C4-2B (cell line): ENCODE results near the gene MVB12B.

Source experiments
- H3K27ac ChIP-seq: fragments of 450-650 bp; 2 replicates; pipeline ENCODE4 v1.5.1; 2017
- CTCF ChIP-seq: fragments of 450-650 bp; conservative IDR thresholded peaks from 2 replicates; pipeline ENCODE4 v1.5.1; 2017; ENCODE audit warnings: mild to moderate bottlenecking
- ZFX ChIP-seq: fragments of 450-650 bp; IDR thresholded peaks from 2 replicates; pipeline ENCODE4 v1.6.1; 2017

The MVB12B gene

GRCh38 chr9:126304207-126304970 lies 22.2 kb upstream of the MVB12B start:
- no peak overlapping the region for H3K27ac ChIP-seq
- TF ChIP-seq ZFX (no peak), CTCF (no peak)

GRCh38 chr9:126304971-126305320 lies 21.7 kb upstream of the MVB12B start:
- H3K27ac ChIP-seq: no peak overlapping the region
- TF ChIP-seq ZFX: no peak
- TF ChIP-seq CTCF: no peak

GRCh38 chr9:126306071-126306647 lies 20.5 kb upstream of the MVB12B start:
- TF ChIP-seq CTCF (no peak), ZFX (no peak)
- no peak overlapping the region for H3K27ac ChIP-seq

DNA sequence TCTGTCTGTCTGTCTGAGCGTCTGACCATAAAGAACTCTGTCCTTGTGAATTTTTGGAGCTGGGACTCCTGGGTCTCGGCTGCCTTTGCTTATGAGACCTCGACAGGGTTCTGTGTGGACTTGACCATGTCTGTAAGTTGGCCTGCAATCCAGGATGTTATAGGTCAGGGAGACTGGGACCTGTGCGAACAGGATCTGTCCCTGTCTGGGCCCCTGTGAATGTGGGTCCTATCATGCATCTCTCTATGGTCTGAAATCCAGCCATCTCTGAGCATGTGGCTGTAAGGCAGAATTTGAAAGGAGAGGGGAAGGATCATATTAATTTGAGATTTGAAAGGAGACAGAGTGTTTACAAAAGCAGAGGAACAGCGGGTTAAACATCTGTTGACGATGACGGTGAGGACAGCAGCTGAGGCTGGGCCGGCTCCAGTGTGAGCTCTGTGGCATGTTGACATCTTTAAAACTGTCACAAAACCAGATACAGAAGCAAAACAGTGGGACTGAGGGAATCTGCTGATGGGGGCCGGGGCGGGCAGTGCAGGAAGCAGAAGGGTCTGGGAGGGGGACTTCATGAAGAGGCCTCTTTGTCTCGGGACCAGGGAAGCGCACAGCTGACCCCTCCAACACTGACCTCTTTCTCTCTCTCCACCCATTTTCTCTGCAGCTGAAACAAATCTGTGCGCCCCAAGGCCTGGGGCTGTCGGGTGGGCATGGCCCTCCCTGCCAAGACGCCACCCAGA lies 19.1 kb upstream of the MVB12B start:
- no peak overlapping the region for H3K27ac ChIP-seq
- TF ChIP-seq ZFX: no peak
- TF ChIP-seq CTCF: no peak

DNA sequence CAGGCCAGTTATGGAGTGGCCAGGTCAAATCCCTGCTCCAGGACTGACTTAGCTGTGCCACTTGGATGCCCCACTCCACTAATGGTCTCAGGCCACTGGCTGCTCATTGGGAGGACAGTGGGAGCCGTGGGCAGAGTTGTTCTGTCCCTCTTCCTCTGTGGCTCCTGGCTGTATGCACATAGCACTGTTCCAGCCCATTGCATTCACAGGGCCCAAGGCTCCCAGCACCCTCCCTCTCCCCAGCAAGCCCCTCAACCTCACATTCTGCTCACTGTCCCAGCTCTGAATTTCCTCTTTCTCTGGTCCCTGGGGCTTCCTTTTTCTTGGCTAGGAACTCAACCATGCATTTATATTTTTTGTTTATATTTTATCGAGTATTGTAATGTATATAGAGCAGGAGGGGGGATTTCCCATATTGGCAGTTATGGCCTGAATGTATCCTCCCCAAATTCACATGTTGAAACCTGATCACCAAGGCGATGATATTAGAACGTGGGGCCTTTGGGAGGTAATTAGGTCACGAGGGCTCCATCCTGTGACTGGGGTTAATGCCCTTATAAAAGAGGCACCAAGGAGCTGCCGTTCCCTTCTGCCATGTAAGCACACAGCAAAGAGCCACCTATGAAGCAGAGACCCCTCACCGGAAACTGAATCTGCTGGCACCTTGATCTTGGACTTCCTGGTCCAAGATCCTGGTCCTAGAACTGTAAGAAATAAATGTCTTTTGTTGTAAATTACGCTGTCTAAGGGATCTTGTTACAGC lies 17.0 kb upstream of the MVB12B start:
- no peak overlapping the region for H3K27ac ChIP-seq
- TF ChIP-seq CTCF (no peak), ZFX (no peak)

DNA sequence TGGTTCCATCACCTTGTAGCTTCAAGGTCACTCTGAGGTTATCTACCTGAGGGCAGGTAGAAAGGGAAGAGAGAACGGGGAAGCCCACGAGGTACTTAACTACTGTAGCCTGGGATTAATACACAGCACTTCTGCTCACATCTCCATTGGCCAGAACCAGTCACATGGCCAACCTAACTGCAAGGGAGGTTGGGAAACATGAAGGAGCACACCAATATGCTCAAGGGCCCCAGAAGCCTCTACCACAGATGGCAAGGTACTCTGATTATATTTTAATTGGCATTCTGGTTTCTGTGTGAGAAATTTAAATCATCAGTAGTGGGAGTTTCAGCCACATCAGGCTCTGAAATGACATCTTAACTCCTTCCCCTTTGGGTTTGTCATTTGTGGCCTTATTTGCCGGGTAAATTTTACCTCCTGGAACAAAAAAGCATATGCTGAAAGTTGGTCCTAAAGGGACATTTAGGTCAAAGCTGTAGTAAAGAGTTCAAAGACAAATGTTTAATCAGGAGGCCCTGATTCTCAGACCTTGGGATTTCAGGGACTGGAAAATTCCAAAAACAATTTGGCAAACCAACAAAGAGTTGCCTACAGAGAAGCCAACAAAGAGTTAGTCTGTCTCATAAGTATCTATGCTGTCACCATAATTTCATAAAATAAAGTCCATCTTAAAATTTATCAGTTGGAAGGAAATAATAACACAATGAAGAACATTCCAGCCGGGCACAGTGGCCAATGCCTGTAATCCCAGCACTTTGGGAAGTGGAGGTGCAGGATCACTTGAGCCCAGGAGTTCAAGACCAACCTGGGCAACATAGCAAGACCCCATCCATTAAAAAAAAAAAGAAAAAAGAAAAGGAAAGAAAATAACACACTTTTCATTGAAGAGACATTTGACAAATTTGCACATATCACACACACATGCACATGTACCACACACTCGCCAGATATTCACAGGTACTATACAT lies 13.8 kb upstream of the MVB12B start:
- no peak overlapping the region for H3K27ac ChIP-seq
- TF ChIP-seq ZFX: no peak
- no peak for TF ChIP-seq CTCF
